Tibial nerve (tissue), 4 donors: Measurements from ENCODE around the gene ASXL1. TPM values are rescaled to one million over a fixed set of nuclear protein-coding genes. Genes with fewer than 3 reads are reported as not detected.

Source experiments
- DNase-seq, 2 donors: peaks; one replicate each; pipeline ENCODE4 v3.0.0-alpha.2; 2019; ENCODE audit warnings: low spot score in 2 of 2
- H3K27ac ChIP-seq, 4 donors: fragments of 200-600 bp; sonication (generic) in 3 of 4; one replicate each; pipeline ENCODE4 v1.5.1; 2017 to 2019; ENCODE audit warnings: mild to moderate bottlenecking in 1 of 4
- H3K27me3 ChIP-seq, 2 donors: fragments of 200-600 bp; sonication (generic) in 1 of 2; one replicate each; pipeline versions ENCODE4 v1.5.1 to v1.6.0; 2017 to 2019
- H3K36me3 ChIP-seq, 3 donors: fragments of 200-600 bp; sonication (generic); one replicate each; pipeline ENCODE4 v1.5.1; 2018 to 2019
- H3K4me1 ChIP-seq, 4 donors: fragments of 200-600 bp; sonication (generic) in 3 of 4; one replicate each; pipeline ENCODE4 v1.5.1; 2017 to 2019
- H3K4me3 ChIP-seq, 4 donors: fragments of 200-600 bp; sonication (generic) in 3 of 4; one replicate each; pipeline ENCODE4 v1.5.1; 2017 to 2019; ENCODE audit warnings: mild to moderate bottlenecking in 1 of 4, moderate library complexity in 1 of 4
- H3K9me3 ChIP-seq, 4 donors: fragments of 200-600 bp; sonication (generic) in 3 of 4; one replicate each; pipeline ENCODE4 v1.5.1; 2017 to 2019
- EP300 ChIP-seq, 2 donors: sonication (generic); formaldehyde crosslinking; IDR thresholded peaks; one replicate each; pipeline ENCODE4 v1.6.1; 2017; ENCODE audit warnings: antibody characterized with exemption in 2 of 2, mild to moderate bottlenecking in 1 of 2
- POLR2A ChIP-seq, 2 donors: fragments of 450-650 bp; IDR thresholded peaks; one replicate each; pipeline ENCODE4 v1.6.1; 2017; ENCODE audit warnings: antibody characterized with exemption in 2 of 2, mild to moderate bottlenecking in 2 of 2, moderate library complexity in 2 of 2
- WGBS, 2 donors: methylation state at CpG; one replicate each; pipeline ENCODE4 v1.1.5; 2018; 5-methylcytosine and 5-hydroxymethylcytosine counted together
- total RNA-seq, 4 donors: library from RNA; depleted of rRNA; stranded (reverse); fragments of >200 nt; gene quantifications; one replicate each; pipeline ENCODE4 v1.1.0, GENCODE V29; 2016
- TF ChIP-seq, protein P1 (sequence below), 5 experiments: fragments of 200-600 bp in 3 of 5; fragments of 450-650 bp in 2 of 5; sonication (generic) in 3 of 5; IDR thresholded peaks; one replicate each; pipeline ENCODE4 v1.5.1; 2016 to 2019; ENCODE audit warnings: antibody characterized with exemption in 5 of 5, mild to moderate bottlenecking in 3 of 5, moderate library complexity in 2 of 5

Gene ASXL1
- total RNA-seq, 4 donors from 2014 or later, result 108 to 194 (median 138) TPM

DNA sequence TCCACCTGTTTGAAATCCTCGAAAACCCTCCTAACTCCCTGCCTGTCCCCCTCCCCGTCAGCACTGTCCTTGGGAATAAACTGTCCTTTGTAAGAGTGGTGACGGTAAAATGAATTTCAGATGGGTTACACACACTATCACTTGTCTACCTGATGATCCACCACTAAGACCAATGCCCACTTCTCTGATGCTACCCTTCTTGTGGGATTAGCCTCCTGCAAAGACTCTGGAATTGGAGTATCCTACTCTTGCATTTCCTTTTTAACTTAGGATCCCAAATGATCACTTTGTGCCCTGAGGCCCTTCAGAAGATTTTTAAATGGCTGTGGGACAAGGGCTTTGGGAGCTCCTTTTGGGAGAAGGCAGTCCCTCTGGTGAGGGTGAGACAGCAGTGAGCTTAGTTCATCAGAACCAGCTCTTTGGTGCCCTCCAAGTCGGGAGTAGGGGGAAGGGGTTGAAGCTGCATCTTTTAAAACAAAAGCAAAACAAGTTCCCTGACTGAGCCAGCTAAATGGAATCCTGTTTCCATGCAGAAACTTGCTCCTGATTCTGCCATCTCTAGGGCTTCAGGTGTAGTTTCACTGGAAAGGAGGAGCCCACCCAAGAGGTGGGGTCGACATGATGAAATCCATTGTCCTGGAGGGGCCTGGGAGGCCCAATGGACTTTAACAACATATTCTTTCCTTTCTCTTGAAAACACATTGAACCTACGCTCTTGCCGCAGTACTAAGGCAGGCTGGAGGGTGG, 86.5 kb downstream of the ASXL1 start:
- no peaks in the 10 kb centered on the region for H3K27me3 ChIP-seq
- WGBS, 2 donors, result 71% methylated on average over 7 of the region's 7 CpGs
- peak overlapping the region in 1 of 4 donors; percentile 52 for H3K27ac ChIP-seq
- peaks cover 0 to 65% (median 12%) of the 10 kb centered on the region in 4 donors for H3K4me1 ChIP-seq
- DNase-seq, result peak in 1 of 2 donors; percentile 3
- TF ChIP-seq, protein P1, sequence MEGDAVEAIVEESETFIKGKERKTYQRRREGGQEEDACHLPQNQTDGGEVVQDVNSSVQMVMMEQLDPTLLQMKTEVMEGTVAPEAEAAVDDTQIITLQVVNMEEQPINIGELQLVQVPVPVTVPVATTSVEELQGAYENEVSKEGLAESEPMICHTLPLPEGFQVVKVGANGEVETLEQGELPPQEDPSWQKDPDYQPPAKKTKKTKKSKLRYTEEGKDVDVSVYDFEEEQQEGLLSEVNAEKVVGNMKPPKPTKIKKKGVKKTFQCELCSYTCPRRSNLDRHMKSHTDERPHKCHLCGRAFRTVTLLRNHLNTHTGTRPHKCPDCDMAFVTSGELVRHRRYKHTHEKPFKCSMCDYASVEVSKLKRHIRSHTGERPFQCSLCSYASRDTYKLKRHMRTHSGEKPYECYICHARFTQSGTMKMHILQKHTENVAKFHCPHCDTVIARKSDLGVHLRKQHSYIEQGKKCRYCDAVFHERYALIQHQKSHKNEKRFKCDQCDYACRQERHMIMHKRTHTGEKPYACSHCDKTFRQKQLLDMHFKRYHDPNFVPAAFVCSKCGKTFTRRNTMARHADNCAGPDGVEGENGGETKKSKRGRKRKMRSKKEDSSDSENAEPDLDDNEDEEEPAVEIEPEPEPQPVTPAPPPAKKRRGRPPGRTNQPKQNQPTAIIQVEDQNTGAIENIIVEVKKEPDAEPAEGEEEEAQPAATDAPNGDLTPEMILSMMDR (IDR thresholded peaks at IDR 0.05), result no peak
- no peak for TF ChIP-seq POLR2A (IDR thresholded peaks at IDR 0.05)
- TF ChIP-seq EP300 (IDR thresholded peaks at IDR 0.05), result no peak
- H3K4me3 ChIP-seq, result no peak overlapping the region
- H3K36me3 ChIP-seq, result peaks cover 0 to 51% (median 14%) of the 10 kb centered on the region in 3 donors
- no peaks in the 10 kb centered on the region for H3K9me3 ChIP-seq

DNA sequence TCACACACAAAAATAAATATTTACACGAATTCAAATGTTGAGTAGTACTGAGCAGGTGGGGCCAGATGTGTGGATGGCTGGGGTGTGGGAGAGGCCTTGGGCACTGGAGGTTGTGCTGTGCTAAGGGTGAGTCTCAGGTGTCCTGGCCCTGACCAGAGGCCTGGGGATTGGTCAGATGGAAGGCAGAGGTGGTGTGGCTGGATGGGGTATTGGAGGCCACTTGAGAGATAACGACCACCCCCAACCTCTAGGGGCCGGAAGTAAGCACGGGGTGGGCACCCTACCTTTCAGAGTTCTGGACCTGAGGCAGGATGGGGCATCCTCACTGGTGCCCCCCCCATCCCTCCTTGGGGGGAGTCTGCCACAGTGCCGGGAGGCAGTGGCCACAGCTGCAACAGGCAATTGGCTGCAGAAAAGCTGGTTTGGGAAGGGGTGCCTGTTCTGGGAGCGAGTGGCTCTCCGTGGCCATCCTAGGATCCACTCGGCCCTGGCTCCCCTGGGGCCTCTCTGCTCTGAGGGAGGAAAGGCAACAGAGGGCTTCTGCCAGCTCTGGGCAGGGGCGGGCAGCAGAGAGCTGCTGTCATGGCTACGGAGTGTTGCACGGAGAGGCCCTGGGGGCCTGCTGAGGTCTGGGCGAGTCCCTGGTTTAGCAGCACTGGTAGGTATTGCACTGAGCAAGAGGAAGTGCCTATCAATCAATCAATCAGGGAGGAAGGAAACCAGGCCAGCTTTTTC, 87.6 kb downstream of the ASXL1 start:
- 43 to 49% methylated on average over 9 to 12 of the region's 12 CpGs for WGBS, 2 donors
- Histone ChIP-seq H3K4me3 (no peak overlapping the region), H3K36me3 (peaks cover 0 to 60% (median 14%) of the 10 kb centered on the region in 3 donors), H3K27ac (peak overlapping the region in 2 of 4 donors; percentile 25 to 59), H3K4me1 (peaks cover 0 to 76% (median 17%) of the 10 kb centered on the region in 4 donors), H3K27me3 (no peaks in the 10 kb centered on the region), H3K9me3 (no peaks in the 10 kb centered on the region)
- TF ChIP-seq EP300 (IDR thresholded peaks at IDR 0.05) (no peak), POLR2A (IDR thresholded peaks at IDR 0.05) (no peak)
- TF ChIP-seq, protein P1 (IDR thresholded peaks at IDR 0.05), result no peak
- DNase-seq, result peak in 1 of 2 donors; percentile 13

DNA sequence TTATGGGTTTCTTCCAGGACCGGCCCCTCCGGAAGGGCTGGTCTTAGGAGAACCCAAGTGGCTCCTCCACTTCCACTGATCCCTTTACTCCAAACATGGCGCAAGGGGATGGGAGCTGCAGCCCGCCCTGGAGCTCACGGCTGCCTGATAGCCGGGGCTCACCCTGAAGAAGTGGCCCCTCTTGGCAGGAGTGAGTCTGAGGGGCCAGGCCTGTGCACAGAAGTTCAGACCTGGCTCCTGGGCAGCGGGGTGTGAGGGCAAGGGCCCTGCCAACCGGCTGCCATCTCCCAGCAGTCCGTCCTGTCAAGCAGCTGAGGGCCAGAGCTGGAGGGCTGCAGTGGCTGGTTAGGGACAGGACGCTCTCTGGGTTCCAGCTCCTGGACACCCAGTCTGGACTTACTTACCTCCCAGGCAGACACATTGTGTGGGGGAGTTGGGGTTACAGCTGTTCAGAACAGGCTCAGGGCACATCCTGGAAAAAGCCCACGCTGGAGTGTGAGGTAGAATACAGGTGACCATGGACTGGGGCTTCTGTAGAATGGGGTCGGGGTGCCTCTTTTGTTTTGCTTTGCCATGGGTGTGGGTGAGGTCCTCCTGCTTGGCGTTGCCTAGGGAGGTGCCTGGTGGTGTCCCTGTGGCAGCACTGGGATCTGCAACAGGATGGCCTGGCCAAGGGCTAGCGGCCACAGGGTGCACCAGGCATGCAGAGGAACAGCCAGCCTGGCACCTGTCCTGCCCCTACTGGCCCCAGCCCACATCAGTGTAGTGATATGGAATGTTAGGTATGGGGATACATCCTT, 88.4 kb downstream of the ASXL1 start:
- Histone ChIP-seq H3K27me3 (no peaks in the 10 kb centered on the region), H3K4me3 (no peak overlapping the region), H3K4me1 (peaks cover 0 to 81% (median 19%) of the 10 kb centered on the region in 4 donors), H3K9me3 (no peaks in the 10 kb centered on the region), H3K27ac (peak overlapping the region in 2 of 4 donors; percentile 17 to 25), H3K36me3 (peaks cover 0 to 64% (median 14%) of the 10 kb centered on the region in 3 donors)
- WGBS, 2 donors, result 82 to 84% methylated on average over 12 to 14 of the region's 14 CpGs
- no peak for TF ChIP-seq EP300 (IDR thresholded peaks at IDR 0.05)
- TF ChIP-seq POLR2A (IDR thresholded peaks at IDR 0.05), result no peak
- TF ChIP-seq, protein P1 (IDR thresholded peaks at IDR 0.05), result no peak
- peak in 1 of 2 donors; percentile 7 for DNase-seq

DNA sequence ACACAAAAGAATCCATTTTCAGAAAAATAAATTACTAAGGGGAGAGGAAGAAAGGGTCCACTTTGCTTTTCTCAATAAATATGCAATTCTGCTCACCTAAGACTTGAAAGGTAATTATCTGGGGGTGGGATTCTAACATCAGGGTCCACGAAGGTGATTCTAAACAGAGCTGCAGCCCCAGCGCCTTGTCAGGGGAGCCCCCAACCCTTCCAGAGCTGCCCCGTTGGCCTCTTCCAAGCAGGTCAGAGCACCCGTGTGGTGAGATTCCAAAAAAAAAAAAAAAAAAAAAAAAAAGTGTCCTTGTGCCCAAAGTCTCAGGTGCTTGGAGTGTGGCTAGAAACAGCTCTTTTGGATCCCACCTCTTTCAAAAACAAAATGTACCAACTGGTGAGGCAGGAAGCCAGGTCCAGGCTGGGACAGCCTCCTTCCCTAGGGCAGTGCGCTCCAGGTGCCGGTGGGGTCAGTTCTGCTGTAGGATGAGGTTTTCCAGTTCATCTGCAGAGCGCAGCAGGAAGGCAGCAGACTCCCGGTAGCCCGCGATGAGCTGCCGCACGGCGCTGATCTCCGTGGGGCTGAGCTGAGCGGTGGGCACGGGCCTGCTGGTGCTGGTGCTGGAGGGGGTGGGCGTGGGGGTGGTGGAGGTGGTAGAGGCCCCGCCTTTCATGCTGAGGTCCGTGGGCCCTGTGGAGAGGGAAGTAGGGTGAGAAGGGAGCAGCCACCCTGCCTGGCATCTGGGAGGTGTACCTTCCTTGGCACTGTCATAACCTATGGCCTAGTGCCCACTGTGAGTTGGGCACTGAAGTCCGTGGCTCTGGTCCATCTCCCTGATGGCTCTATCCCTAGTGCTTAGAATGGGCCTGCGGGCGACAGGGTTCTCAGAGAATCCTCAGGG, 89.3 kb downstream of the ASXL1 start:
- WGBS, 2 donors, result 78 to 81% methylated on average over 15 to 20 of the region's 22 CpGs
- no peaks in the 10 kb centered on the region for H3K9me3 ChIP-seq
- H3K4me1 ChIP-seq, result peaks cover 0 to 77% (median 19%) of the 10 kb centered on the region in 4 donors
- no peak for DNase-seq
- TF ChIP-seq, protein P1 (IDR thresholded peaks at IDR 0.05), result no peak
- no peak for TF ChIP-seq POLR2A (IDR thresholded peaks at IDR 0.05)
- no peak for TF ChIP-seq EP300 (IDR thresholded peaks at IDR 0.05)
- H3K4me3 ChIP-seq, result no peak overlapping the region
- no peaks in the 10 kb centered on the region for H3K27me3 ChIP-seq
- peak overlapping the region in 2 of 4 donors; percentile 36 to 57 for H3K27ac ChIP-seq
- peaks cover 0 to 73% (median 14%) of the 10 kb centered on the region in 3 donors for H3K36me3 ChIP-seq
